NT2/D1 (cell line): ENCODE data around the gene HS3ST6.
A peak's percentile ranks its signal among the peaks of the same experiment; 100 is the strongest.
"Not testable (repeated sequence)": the region's sequence is repeated elsewhere in the genome, so short reads cannot be mapped to it uniquely, and the experiment has no call there.

Experiments used
- DNase-seq: peaks from one replicate; pipeline ENCODE4 v3.0.0-alpha.2; 2011; ENCODE audit warnings: low read depth, low spot score
- H3K27me3 ChIP-seq: 2 replicates; pipeline ENCODE4 v1.6.0; 2011; ENCODE audit warnings: mild to moderate bottlenecking; ENCODE audit not compliant: insufficient read length, insufficient read depth
- H3K36me3 ChIP-seq: 2 replicates; pipeline ENCODE4 v1.6.1; 2011; ENCODE audit warnings: mild to moderate bottlenecking, low read length, mixed read lengths; ENCODE audit not compliant: insufficient read depth, insufficient read length
- H3K4me1 ChIP-seq: 2 replicates; pipeline ENCODE4 v1.5.1; 2011; ENCODE audit not compliant: insufficient read depth, insufficient read length
- H3K4me3 ChIP-seq: 2 replicates; pipeline ENCODE4 v1.5.1; 2011; ENCODE audit warnings: low read depth; ENCODE audit not compliant: insufficient read length
- H3K9ac ChIP-seq: 2 replicates; pipeline ENCODE4 v1.6.0; 2011; ENCODE audit warnings: low read depth; ENCODE audit not compliant: insufficient read length
- H3K9me3 ChIP-seq: 2 replicates; pipeline ENCODE4 v1.5.1; 2011; ENCODE audit warnings: mild to moderate bottlenecking, low read length; ENCODE audit not compliant: insufficient read depth
- SUZ12 ChIP-seq: IDR thresholded peaks from 2 replicates; pipeline ENCODE4 v1.6.1; 2011; ENCODE audit not compliant: insufficient read length, insufficient read depth; ENCODE audit errors: extremely low read depth
- YY1 ChIP-seq: IDR thresholded peaks from 2 replicates; pipeline ENCODE4 v1.6.1; 2011; ENCODE audit not compliant: insufficient read length, insufficient read depth
- ZNF274 ChIP-seq: IDR thresholded peaks from 2 replicates; pipeline ENCODE4 v1.6.1; 2011; ENCODE audit warnings: mild to moderate bottlenecking, low read depth, low read length

HS3ST6 gene

DNA sequence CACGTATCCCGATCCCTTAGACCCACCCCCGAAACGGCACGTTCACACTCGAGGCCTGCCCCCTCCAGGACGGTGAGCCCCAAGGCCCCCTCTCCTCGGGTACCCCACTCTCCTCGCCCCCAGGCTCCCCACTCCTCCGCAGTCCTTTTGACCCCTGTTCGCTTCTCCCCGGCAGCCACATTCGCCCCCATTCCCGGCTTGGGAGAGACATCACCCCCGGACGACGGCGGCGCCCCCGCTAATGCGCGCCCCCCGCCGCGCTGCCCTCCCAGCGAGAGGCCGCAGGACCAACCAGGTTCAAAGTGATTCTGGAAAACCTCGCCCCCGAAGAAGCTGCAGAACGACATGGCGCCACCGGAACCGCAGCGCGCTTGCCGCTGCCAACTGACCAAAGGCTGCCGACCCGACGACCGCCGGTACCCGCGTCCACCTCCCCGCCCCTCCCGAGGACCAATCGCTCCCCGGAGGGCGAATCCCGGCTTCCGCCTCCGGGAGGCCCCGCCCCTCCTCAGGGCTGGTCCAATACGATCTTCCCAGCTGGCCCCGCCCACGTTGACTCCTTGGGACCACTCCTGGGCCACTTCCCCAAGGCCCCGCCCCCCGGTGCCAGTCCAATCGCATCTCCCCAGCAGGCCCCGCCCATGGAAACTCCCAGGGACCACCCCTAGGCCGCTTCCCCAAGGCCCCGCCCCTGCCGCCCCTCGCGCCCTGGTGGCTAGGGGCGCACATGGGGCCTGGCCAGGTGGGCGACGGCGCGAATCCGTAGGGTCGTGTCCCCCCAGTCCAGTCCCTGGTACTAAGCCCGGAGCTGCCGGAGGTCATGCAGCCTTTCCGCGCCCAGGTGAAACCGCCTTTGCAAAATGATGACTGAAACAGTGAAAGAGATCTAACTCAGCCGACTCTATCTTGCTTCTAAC is 24.9 kb upstream of the HS3ST6 start, which contains the start of gene MSRB1:
Gene MSRB1 (minus strand): TSS at position 390 of the 917 bp plus-strand sequence. CDS start 43 bp downstream, at position 347.
- Histone ChIP-seq H3K9me3 (no peaks in the 10 kb centered on the region), H3K27me3 (no peaks in the 10 kb centered on the region), H3K36me3 (peaks cover 30% of the 10 kb centered on the region), H3K4me1 (peaks cover 28% of the 10 kb centered on the region), H3K4me3 (peak within 1 kb of the TSS; percentile 85), H3K9ac (peak within 1 kb of the TSS; percentile 93)
- DNase-seq: peak; percentile 99
- no peak for TF ChIP-seq ZNF274
- TF ChIP-seq YY1: no peak
- TF ChIP-seq SUZ12: no peak

DNA sequence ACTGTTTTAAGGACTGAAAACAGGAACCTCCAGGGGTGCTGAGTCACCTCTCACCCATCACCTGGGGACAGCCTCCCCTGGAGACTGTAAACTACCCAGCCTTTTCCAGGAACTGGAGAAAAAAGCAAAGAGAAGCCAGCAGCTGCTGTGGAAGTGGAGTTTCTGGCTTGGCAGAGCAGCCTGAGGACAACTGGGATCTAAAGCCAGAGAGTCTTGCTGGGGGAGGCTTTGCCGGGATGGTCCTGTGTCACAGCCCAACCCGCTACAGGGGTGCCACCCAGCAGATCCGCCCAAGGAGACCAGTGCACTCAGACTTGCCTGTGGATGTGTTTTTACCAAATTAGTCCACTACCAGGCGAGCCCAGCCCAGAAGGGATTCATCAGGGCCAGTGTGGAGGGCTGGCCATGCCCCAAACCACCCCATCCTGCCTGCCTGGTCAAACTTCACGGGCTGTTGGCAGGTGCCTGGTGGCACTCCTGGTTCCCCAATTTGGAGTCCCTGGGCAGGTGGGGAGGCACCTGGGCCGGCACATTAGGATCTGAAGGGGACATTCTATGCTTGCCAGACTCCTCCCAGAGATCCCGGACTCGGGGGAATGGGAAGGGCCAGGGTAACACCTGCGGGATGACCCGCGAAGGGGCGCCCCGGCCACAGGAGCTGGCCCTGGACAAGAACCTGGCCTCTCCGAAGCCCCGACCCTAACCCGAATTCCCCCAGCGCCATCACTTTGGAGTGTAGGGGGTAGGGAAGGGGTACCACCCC is 24.0 kb upstream of the HS3ST6 start:
- TF ChIP-seq ZNF274 (no peak), YY1 (no peak), SUZ12 (no peak)
- DNase-seq: no peak
- Histone ChIP-seq H3K9me3 (no peaks in the 10 kb centered on the region), H3K9ac (peak overlapping the region; percentile 93), H3K27me3 (no peaks in the 10 kb centered on the region), H3K4me1 (peaks cover 28% of the 10 kb centered on the region), H3K36me3 (peaks cover 36% of the 10 kb centered on the region), H3K4me3 (peak overlapping the region; percentile 85)

GRCh38 chr16:1941162-1942046 is 23.2 kb upstream of the HS3ST6 start:
- H3K9ac ChIP-seq: peak overlapping the region; percentile 93
- no peaks in the 10 kb centered on the region for H3K27me3 ChIP-seq
- H3K4me1 ChIP-seq: peaks cover 28% of the 10 kb centered on the region
- no peaks in the 10 kb centered on the region for H3K9me3 ChIP-seq
- H3K36me3 ChIP-seq: peaks cover 40% of the 10 kb centered on the region
- DNase-seq: no peak
- peak overlapping the region; percentile 85 for H3K4me3 ChIP-seq
- TF ChIP-seq ZNF274 (no peak), YY1 (no peak), SUZ12 (no peak)

DNA sequence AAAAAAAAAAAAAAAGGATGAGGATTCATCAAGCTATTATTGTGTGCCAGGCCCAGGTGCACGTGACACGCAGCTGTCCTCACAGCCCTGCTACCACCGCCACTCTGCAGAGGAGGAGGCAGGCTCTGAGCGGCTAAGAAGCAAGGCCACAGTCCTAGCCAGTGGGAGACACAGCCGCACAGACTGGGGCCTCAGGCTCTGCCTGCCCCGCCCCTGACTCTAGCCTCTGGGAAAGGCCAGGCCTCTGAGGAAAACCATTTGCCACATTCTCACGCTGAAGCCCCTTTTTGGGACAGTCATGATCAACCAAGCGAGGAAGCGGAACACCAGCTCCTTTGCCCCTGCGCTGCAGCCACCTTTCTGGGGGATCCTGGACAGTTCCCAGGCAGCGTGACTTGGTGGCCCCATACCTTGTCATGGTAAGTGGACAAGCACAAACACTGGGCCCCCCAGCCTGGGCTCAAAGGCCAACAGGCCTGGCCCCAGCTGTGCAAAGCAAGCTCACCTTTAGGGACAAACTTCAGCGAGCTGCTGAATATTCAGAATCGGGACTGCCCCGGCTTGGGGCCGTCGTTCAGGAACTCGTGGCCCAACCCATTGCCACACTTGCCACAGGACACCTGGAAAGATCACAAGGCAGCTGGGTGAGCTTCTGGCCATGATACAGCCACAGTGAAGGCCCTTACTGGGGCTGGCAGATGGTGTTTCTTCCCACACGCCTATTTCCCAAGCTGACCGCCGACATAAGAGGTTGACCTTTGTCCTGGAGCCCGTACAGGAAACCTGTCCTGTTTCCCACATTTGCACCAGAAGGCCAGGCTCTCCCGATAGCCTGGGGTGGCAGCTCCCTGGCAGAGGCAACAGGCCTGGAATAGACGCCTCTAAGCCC is 22.3 kb upstream of the HS3ST6 start:
- no peak for TF ChIP-seq SUZ12
- no peak for TF ChIP-seq ZNF274
- no peak for TF ChIP-seq YY1
- Histone ChIP-seq H3K4me3 (no peak overlapping the region), H3K9me3 (no peaks in the 10 kb centered on the region), H3K27me3 (no peaks in the 10 kb centered on the region), H3K9ac (peak overlapping the region; percentile 93), H3K4me1 (peaks cover 27% of the 10 kb centered on the region), H3K36me3 (peaks cover 40% of the 10 kb centered on the region)
- DNase-seq: no peak

DNA sequence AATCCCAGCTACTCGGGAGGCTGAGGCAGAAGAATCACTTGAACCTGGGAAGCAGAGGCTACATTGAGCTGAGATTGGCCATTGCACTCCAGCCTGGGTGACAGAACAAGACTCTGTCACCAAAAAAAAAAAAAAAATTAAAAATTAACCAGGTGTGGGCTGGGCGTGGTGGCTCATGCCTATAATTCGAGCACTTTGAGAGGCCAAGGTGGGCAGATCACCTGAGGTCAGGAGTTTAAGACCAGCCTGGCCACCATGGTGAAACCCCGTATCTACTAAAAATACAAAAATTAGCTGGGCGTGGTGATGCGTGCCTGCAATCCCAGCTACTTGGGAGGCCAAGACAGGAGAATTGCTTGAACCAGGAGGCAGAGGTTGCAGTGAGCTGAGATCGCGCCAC is 21.6 kb upstream of the HS3ST6 start:
- Histone ChIP-seq H3K4me1 (peaks cover 29% of the 10 kb centered on the region), H3K36me3 (peaks cover 40% of the 10 kb centered on the region)
- H3K9me3 ChIP-seq, DNase-seq, H3K9ac ChIP-seq, H3K27me3 ChIP-seq, H3K4me3 ChIP-seq: not testable (repeated sequence)

- no peaks in the 10 kb centered on the region for H3K27me3 ChIP-seq
- DNase-seq: no peak
- H3K9ac ChIP-seq: no peak overlapping the region
- no peak overlapping the region for H3K4me3 ChIP-seq
- TF ChIP-seq ZNF274: no peak
- TF ChIP-seq YY1: no peak
- TF ChIP-seq SUZ12: no peak
- H3K9me3 ChIP-seq: no peaks in the 10 kb centered on the region
- H3K36me3 ChIP-seq: peaks cover 40% of the 10 kb centered on the region
- peaks cover 27% of the 10 kb centered on the region for H3K4me1 ChIP-seq
Measured at GRCh38 chr16:1938910-1939309, 20.7 kb upstream of the HS3ST6 start.
